Measurements from ENCODE around the gene ANTKMT. TPM values are rescaled to one million over a fixed set of nuclear protein-coding genes. Genes with fewer than 3 reads are reported as not detected.

The ANTKMT gene
- total RNA-seq, 1 experiment from 2014 or later: 55.0 TPM

DNA sequence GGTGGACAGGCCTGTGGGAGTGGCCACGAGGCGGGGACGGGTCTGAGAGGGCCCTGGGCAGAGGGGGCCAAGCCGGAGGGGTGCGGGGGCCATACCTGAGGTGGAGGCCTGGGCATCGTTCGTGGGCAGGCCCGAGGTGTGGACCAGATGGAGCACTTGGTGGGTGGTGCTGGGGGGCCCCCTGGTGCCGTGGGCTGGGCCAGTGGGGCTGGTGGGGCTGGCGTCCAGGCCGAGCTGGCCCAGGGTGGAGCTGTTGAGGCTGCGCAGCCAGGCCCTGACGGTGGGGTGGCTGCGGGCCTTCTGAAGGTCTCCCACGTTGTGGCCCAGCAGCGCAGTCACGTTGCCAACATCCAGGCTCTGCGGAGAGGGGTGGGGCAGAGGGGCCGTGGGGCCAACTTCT lies 49.0 kb downstream of the ANTKMT start:
- BruUV-seq (replicated peaks): no TSS peak
- POLR2A ChIA-PET (ENCODE audit: unreplicated experiment): interaction anchor here (0.6 kb wide), 1 partner anchor 10 kb away, joined by 4 read pairs; the partner anchor contains the start of gene MSLN
- intact Hi-C loops (cut with micrococcal nuclease; ENCODE audit: unreplicated experiment): no loop called here
- H3K4me3 ChIP-seq: no peak overlapping the region
- H3K9me2 ChIP-seq (ENCODE audit: insufficient read depth): no peaks in the 10 kb centered on the region
- no peak overlapping the region for H3K4me2 ChIP-seq
- no peaks in the 10 kb centered on the region for H3K27me3 ChIP-seq (ENCODE audit: insufficient read depth, low read depth)
- no peak overlapping the region for H2AFZ ChIP-seq
- no peak for DNase-seq
- no peaks in the 10 kb centered on the region for H3K79me2 ChIP-seq (ENCODE audit: low read depth)
- no peak for TF ChIP-seq EZH2 (IDR thresholded peaks at IDR 0.05; ENCODE audit: low read depth)
- TF ChIP-seq, protein P1, sequence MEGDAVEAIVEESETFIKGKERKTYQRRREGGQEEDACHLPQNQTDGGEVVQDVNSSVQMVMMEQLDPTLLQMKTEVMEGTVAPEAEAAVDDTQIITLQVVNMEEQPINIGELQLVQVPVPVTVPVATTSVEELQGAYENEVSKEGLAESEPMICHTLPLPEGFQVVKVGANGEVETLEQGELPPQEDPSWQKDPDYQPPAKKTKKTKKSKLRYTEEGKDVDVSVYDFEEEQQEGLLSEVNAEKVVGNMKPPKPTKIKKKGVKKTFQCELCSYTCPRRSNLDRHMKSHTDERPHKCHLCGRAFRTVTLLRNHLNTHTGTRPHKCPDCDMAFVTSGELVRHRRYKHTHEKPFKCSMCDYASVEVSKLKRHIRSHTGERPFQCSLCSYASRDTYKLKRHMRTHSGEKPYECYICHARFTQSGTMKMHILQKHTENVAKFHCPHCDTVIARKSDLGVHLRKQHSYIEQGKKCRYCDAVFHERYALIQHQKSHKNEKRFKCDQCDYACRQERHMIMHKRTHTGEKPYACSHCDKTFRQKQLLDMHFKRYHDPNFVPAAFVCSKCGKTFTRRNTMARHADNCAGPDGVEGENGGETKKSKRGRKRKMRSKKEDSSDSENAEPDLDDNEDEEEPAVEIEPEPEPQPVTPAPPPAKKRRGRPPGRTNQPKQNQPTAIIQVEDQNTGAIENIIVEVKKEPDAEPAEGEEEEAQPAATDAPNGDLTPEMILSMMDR (conservative IDR thresholded peaks at IDR 0.05): no peak
- H3K27ac ChIP-seq: no peak overlapping the region
- no peaks in the 10 kb centered on the region for H4K20me1 ChIP-seq (ENCODE audit: insufficient read depth)
- H3K4me1 ChIP-seq (replicated peaks; ENCODE audit: insufficient read depth): no peaks in the 10 kb centered on the region
- no peaks in the 10 kb centered on the region for H3K36me3 ChIP-seq (ENCODE audit: low read depth)
- H3F3A ChIP-seq (ENCODE audit: insufficient read depth, low read depth): peaks cover 4% of the 10 kb centered on the region; the same call in 1 of the 2 replicates
- CTCF ChIA-PET: interaction anchor here (0.6 kb wide), 1 partner anchor 49 kb away, joined by 7 read pairs; the partner anchor contains the start of gene ANTKMT
- H3K9me3 ChIP-seq (ENCODE audit: insufficient read depth, low read depth): no peaks in the 10 kb centered on the region

DNA sequence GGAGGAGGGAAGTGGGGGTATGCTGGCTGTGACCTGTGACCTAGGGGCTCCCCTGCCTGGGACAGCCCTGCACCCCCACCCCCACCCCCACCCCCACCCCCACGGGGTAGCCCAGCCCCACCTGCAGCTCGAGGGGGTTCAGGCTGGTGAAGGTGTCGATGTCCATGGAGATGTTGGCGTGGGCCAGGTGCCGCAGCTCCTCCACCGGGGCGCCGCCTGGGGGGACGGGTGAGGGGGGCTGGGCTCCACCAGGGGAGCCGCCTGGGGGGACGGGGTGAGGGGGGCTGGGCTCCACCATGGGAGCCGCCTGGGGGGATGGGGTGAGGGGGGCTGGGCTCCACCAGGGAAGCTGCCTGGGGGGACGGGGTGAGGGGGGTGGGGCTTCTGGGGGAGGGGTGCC lies 49.5 kb downstream of the ANTKMT start:
- ChIA-PET CTCF (interaction anchor here (0.6 kb wide), 1 partner anchor 49 kb away, joined by 7 read pairs; the partner anchor contains the start of gene ANTKMT), POLR2A (ENCODE audit: unreplicated experiment) (no interaction called here)
- Histone ChIP-seq H3K4me2 (no peak overlapping the region), H3K27me3 (ENCODE audit: insufficient read depth, low read depth) (no peaks in the 10 kb centered on the region), H3K4me1 (replicated peaks; ENCODE audit: insufficient read depth) (no peaks in the 10 kb centered on the region), H2AFZ (no peak overlapping the region), H3K79me2 (ENCODE audit: low read depth) (no peaks in the 10 kb centered on the region), H3K9me3 (ENCODE audit: insufficient read depth, low read depth) (no peaks in the 10 kb centered on the region), H4K20me1 (ENCODE audit: insufficient read depth) (no peaks in the 10 kb centered on the region), H3K4me3 (no peak overlapping the region), H3F3A (ENCODE audit: insufficient read depth, low read depth) (peaks cover 4% of the 10 kb centered on the region; the same call in 1 of the 2 replicates), H3K36me3 (ENCODE audit: low read depth) (no peaks in the 10 kb centered on the region), H3K27ac (no peak overlapping the region), H3K9me2 (ENCODE audit: insufficient read depth) (no peaks in the 10 kb centered on the region)
- TF ChIP-seq, protein P1 (conservative IDR thresholded peaks at IDR 0.05): no peak
- TF ChIP-seq EZH2 (IDR thresholded peaks at IDR 0.05; ENCODE audit: low read depth): no peak
- DNase-seq: no peak
- intact Hi-C loops (cut with micrococcal nuclease; ENCODE audit: unreplicated experiment): no loop called here
- BruUV-seq (replicated peaks): no TSS peak

Small RNA genes within 50 kb of the gene (microRNA-seq; reads per million reads assigned to microRNA genes)
- not detected for gene MIR662 (ENCODE audit: borderline number of aligned reads, borderline replicate concordance)

Other genes with a start within 250 kb of the ANTKMT start
- 66.8 and 68.9 TPM in 2 replicates for gene CAPN15, start 193.4 kb upstream of the ANTKMT start, total RNA-seq (2021)
- 0.35 TPM in 1 of 2 replicates, not detected in the other for gene PRR35, start 160.8 kb upstream of the ANTKMT start, total RNA-seq (2021)
- not detected in 2 replicates for gene NHLRC4, start 154.1 kb upstream of the ANTKMT start, total RNA-seq (2021)
- gene PIGQ, start 151.2 kb upstream of the ANTKMT start, total RNA-seq (2021): 72.5 and 96.1 TPM in 2 replicates
- 43.6 and 47.1 TPM in 2 replicates for gene RAB40C, start 131.1 kb upstream of the ANTKMT start, total RNA-seq (2021)
- 6.9 and 9.2 TPM in 2 replicates for gene WFIKKN1, start 90.2 kb upstream of the ANTKMT start, total RNA-seq (2021)
- gene METTL26, start 84.8 kb upstream of the ANTKMT start, total RNA-seq (2021): 144 and 158 TPM in 2 replicates
- 64.2 and 69.6 TPM in 2 replicates for gene MCRIP2, start 79.3 kb upstream of the ANTKMT start, total RNA-seq (2021)
- gene WDR90, start 71.8 kb upstream of the ANTKMT start, total RNA-seq (2021): 118 and 126 TPM in 2 replicates
- 143 and 173 TPM in 2 replicates for gene RHOT2, start 53.0 kb upstream of the ANTKMT start, total RNA-seq (2021)
- 18.1 and 19.9 TPM in 2 replicates for gene RHBDL1, start 45.5 kb upstream of the ANTKMT start, total RNA-seq (2021)
- gene STUB1, start 40.7 kb upstream of the ANTKMT start, total RNA-seq (2021): 174 and 211 TPM in 2 replicates
- gene JMJD8, start 36.8 kb upstream of the ANTKMT start, total RNA-seq (2021): 57.4 and 61.6 TPM in 2 replicates
- 23.9 and 33.6 TPM in 2 replicates for gene WDR24, start 30.7 kb upstream of the ANTKMT start, total RNA-seq (2021)
- 22.2 and 24.0 TPM in 2 replicates for gene FBXL16, start 15.3 kb upstream of the ANTKMT start, total RNA-seq (2021)
- 77.5 and 88.5 TPM in 2 replicates for gene METRN, start 6.0 kb upstream of the ANTKMT start, total RNA-seq (2021)
- gene CCDC78, start 5.3 kb downstream of the ANTKMT start, total RNA-seq (2021): 4.2 and 6.4 TPM in 2 replicates
- 31.0 and 57.6 TPM in 2 replicates for gene HAGHL, start 6.0 kb downstream of the ANTKMT start, total RNA-seq (2021)
- gene CIAO3, start 19.9 kb downstream of the ANTKMT start, total RNA-seq (2021): 44.2 and 45.8 TPM in 2 replicates
- 59.9 and 86.4 TPM in 2 replicates for gene MSLN, start 39.6 kb downstream of the ANTKMT start, total RNA-seq (2021)
- 53.3 and 56.7 TPM in 2 replicates for gene RPUSD1, start 67.2 kb downstream of the ANTKMT start, total RNA-seq (2021)
- 67.7 and 77.8 TPM in 2 replicates for gene CHTF18, start 67.5 kb downstream of the ANTKMT start, total RNA-seq (2021)
- gene GNG13, start 79.6 kb downstream of the ANTKMT start, total RNA-seq (2021): not detected in 2 replicates
- gene LMF1, start 249.8 kb downstream of the ANTKMT start, total RNA-seq (2021): 31.3 and 35.6 TPM in 2 replicates

All from PC-9 (cell line).